H1 (cell line): ENCODE measurements around the gene GNAI2. TPM values are rescaled to one million over a fixed set of nuclear protein-coding genes. Genes with fewer than 3 reads are reported as not detected.

Experiments
- CTCF ChIA-PET: fragments of 300-600 bp; sonication (Branson Sonifier 250); formaldehyde crosslinking; loops from one replicate; lab custom pipeline; 2021; ENCODE audit not compliant: partially characterized antibody; lab: Charles Lee
- POLR2A ChIA-PET: fragments of 300-600 bp; sonication (Branson Sonifier 250); formaldehyde crosslinking; loops from one replicate; lab custom pipeline; 2021; ENCODE audit warnings: inconsistent platforms; ENCODE audit not compliant: partially characterized antibody; lab: Charles Lee
- DNase-seq, 2 experiments: peaks; one replicate each; pipeline versions ENCODE4 v3.0.0 to v3.0.0-alpha.2; 2010 to 2022; ENCODE audit warnings: low spot score in 2 of 2, low read depth in 1 of 2, mixed read lengths in 1 of 2
- FAIRE-seq: peaks from 2 replicates; lab custom pipeline; 2011; peaks lifted over from hg19 to GRCh38; lab: Jason Lieb, UNC
- H2AFZ ChIP-seq: 2 replicates; pipeline ENCODE4 v1.8.1; 2012; ENCODE audit warnings: low read length, inconsistent platforms
- H2AK5ac ChIP-seq: 2 replicates; pipeline ENCODE4 v1.6.1; 2013; ENCODE audit warnings: low read depth, low read length
- H2BK120ac ChIP-seq: replicated peaks from 2 replicates; pipeline ENCODE3; 2013; ENCODE audit warnings: low read depth, low read length, inconsistent platforms
- H2BK12ac ChIP-seq: 2 replicates; pipeline ENCODE4 v1.6.1; 2013; ENCODE audit warnings: low read depth, low read length
- H2BK15ac ChIP-seq: 2 replicates; pipeline ENCODE4 v1.6.1; 2013; ENCODE audit warnings: low read length
- H2BK20ac ChIP-seq: 2 replicates; pipeline ENCODE4 v1.6.1; 2013; ENCODE audit warnings: low read length
- H2BK5ac ChIP-seq: 2 replicates; pipeline ENCODE4 v1.6.1; 2013; ENCODE audit warnings: low read depth, low read length
- H3K14ac ChIP-seq: 2 replicates; pipeline ENCODE4 v1.6.1; 2013; ENCODE audit warnings: inconsistent platforms; ENCODE audit not compliant: insufficient read length
- H3K18ac ChIP-seq: 2 replicates; pipeline ENCODE4 v1.6.1; 2013; ENCODE audit warnings: low read length; ENCODE audit errors: extremely low read depth
- H3K23ac ChIP-seq: 2 replicates; pipeline ENCODE4 v1.6.1; 2013; ENCODE audit warnings: inconsistent platforms; ENCODE audit not compliant: insufficient read length
- H3K23me2 ChIP-seq: 2 replicates; pipeline ENCODE4 v1.6.1; 2013; ENCODE audit warnings: low read depth, low read length
- H3K27ac ChIP-seq: 2 replicates; pipeline ENCODE4 v1.6.1; 2011; ENCODE audit warnings: low read depth, low read length, inconsistent platforms
- H3K27me3 ChIP-seq, 4 experiments: replicated peaks in 1 of 4; 1 replicate in 1 of 4; 2 replicates in 3 of 4; pipeline versions ENCODE4 v1.6.1 to v1.8.1; 2011 to 2013; ENCODE audit warnings: low read length in 3 of 4, mild to moderate bottlenecking in 3 of 4, inconsistent platforms in 2 of 4, mixed read lengths in 2 of 4, moderate library complexity in 1 of 4; ENCODE audit not compliant: control insufficient read depth in 3 of 4, insufficient read depth in 3 of 4; ENCODE audit errors: extremely low read depth in 1 of 4
- H3K36me3 ChIP-seq, 4 experiments: 2 replicates each; pipeline versions ENCODE4 v1.6.1 to v1.8.1; 2011 to 2013; ENCODE audit warnings: mild to moderate bottlenecking in 4 of 4, low read length in 3 of 4, moderate library complexity in 2 of 4, control low read depth in 1 of 4, inconsistent platforms in 1 of 4; ENCODE audit not compliant: insufficient read depth in 4 of 4, control insufficient read depth in 2 of 4
- H3K4ac ChIP-seq: replicated peaks from 2 replicates; pipeline ENCODE3; 2013; ENCODE audit warnings: low read length, low read depth, mixed read lengths, inconsistent platforms; ENCODE audit not compliant: insufficient read length
- H3K4me1 ChIP-seq, 4 experiments: replicated peaks in 1 of 4; 1 replicate in 1 of 4; 2 replicates in 3 of 4; pipeline versions ENCODE4 v1.6.1 to v1.8.1; 2011 to 2013; ENCODE audit warnings: low read length in 3 of 4, inconsistent platforms in 2 of 4, mixed read lengths in 1 of 4; ENCODE audit not compliant: insufficient read depth in 4 of 4, control insufficient read depth in 3 of 4
- H3K4me2 ChIP-seq, 2 experiments: 2 replicates each; pipeline versions ENCODE4 v1.6.1 to v1.8.1; 2011 to 2013; ENCODE audit warnings: low read depth in 2 of 2, low read length in 2 of 2, control low read depth in 1 of 2, inconsistent platforms in 1 of 2, mild to moderate bottlenecking in 1 of 2; ENCODE audit not compliant: insufficient read depth in 1 of 2
- H3K4me3 ChIP-seq, 4 experiments: fragments of 200-600, 300-600 bp in 1 of 4; sonication (generic), shearing (Covaris generic), sonication (Bioruptor Twin) in 1 of 4; 2 replicates each; pipeline versions ENCODE4 v1.5.1 to v1.8.1; 2011 to 2016; ENCODE audit warnings: low read length in 4 of 4, low read depth in 3 of 4, control low read depth in 2 of 4, inconsistent platforms in 2 of 4, mild to moderate bottlenecking in 2 of 4, mixed read lengths in 1 of 4, moderate library complexity in 1 of 4; ENCODE audit not compliant: insufficient read depth in 2 of 4; ENCODE audit errors: extremely low read depth in 1 of 4
- H3K56ac ChIP-seq: replicated peaks from 2 replicates; pipeline ENCODE3; 2013; ENCODE audit warnings: low read depth, mild to moderate bottlenecking, mixed read lengths, low read length, inconsistent platforms; ENCODE audit not compliant: insufficient read length
- H3K79me1 ChIP-seq: 2 replicates; pipeline ENCODE4 v1.6.1; 2013; ENCODE audit warnings: low read depth, low read length, control low read depth
- H3K79me2 ChIP-seq, 2 experiments: 2 replicates each; pipeline versions ENCODE4 v1.6.1 to v1.8.1; 2012 to 2013; ENCODE audit warnings: low read length in 2 of 2, mild to moderate bottlenecking in 2 of 2, inconsistent platforms in 1 of 2; ENCODE audit not compliant: insufficient read depth in 2 of 2, control insufficient read depth in 1 of 2
- H3K9ac ChIP-seq, 4 experiments: replicated peaks in 1 of 4; 1 replicate in 1 of 4; 2 replicates in 3 of 4; pipeline versions ENCODE4 v1.6.1 to v1.8.1; 2011 to 2013; ENCODE audit warnings: low read depth in 3 of 4, low read length in 3 of 4, control low read depth in 2 of 4, mild to moderate bottlenecking in 2 of 4, moderate library complexity in 2 of 4, inconsistent platforms in 1 of 4; ENCODE audit errors: extremely low read depth in 1 of 4
- H3K9me3 ChIP-seq, 2 experiments: 2 replicates each; pipeline versions ENCODE4 v1.6.1 to v1.8.1; 2012 to 2013; ENCODE audit warnings: mild to moderate bottlenecking in 2 of 2, moderate library complexity in 2 of 2, control low read depth in 1 of 2, inconsistent platforms in 1 of 2, low read depth in 1 of 2, low read length in 1 of 2, mixed read lengths in 1 of 2; ENCODE audit not compliant: insufficient read depth in 2 of 2
- H4K20me1 ChIP-seq, 2 experiments: replicated peaks in 1 of 2; 2 replicates each; pipeline versions ENCODE3 to v1.8.1; 2011 to 2013; ENCODE audit warnings: inconsistent platforms in 2 of 2, low read length in 2 of 2, mild to moderate bottlenecking in 1 of 2; ENCODE audit not compliant: insufficient read depth in 2 of 2, control insufficient read depth in 1 of 2
- H4K5ac ChIP-seq: 2 replicates; pipeline ENCODE4 v1.6.1; 2013; ENCODE audit warnings: low read length, low read depth, mixed read lengths, inconsistent platforms; ENCODE audit not compliant: insufficient read length
- H4K8ac ChIP-seq: 2 replicates; pipeline ENCODE4 v1.8.0; 2013; ENCODE audit warnings: mild to moderate bottlenecking, moderate library complexity, low read length, inconsistent platforms; ENCODE audit not compliant: insufficient read depth; ENCODE audit errors: extremely low read depth
- H4K91ac ChIP-seq: replicated peaks from 2 replicates; pipeline ENCODE3; 2013; ENCODE audit warnings: low read length, mixed read lengths, inconsistent platforms; ENCODE audit not compliant: insufficient read length
- KDM5A ChIP-seq: fragments of 200-600 bp; IDR thresholded peaks from 2 replicates; pipeline ENCODE4 v1.7.1; 2012; ENCODE audit warnings: mild to moderate bottlenecking, low read length, inconsistent platforms, mixed read lengths
- TAF1 ChIP-seq: IDR thresholded peaks from 2 replicates; pipeline ENCODE4 v1.6.1; 2011; ENCODE audit warnings: mild to moderate bottlenecking, low read depth, low read length
- WGBS, 2 experiments: shearing (Covaris generic) in 1 of 2; methylation state at CpG; one replicate each; pipeline versions ENCODE4 v1.1.6 to v1.1.7; 2013 to 2015; ENCODE audit warnings: low lambda C conversion rate in 2 of 2, mixed read lengths in 2 of 2, inconsistent platforms in 1 of 2, low coverage in 1 of 2, missing lambda C conversion rate in 1 of 2; ENCODE audit not compliant: insufficient replicate concordance in 2 of 2, insufficient coverage in 1 of 2, insufficient read length in 1 of 2; ENCODE audit errors: extremely low coverage in 1 of 2, missing lambda C conversion rate in 1 of 2; 5-methylcytosine and 5-hydroxymethylcytosine counted together
- polyA plus RNA-seq, 7 experiments: library from polyadenylated mRNA; depleted of rRNA in 3 of 7; stranded (reverse) in 5 of 7; unstranded in 2 of 7; fragments of >200 nt in 5 of 7; fragments of 200-250 nt in 2 of 7; gene quantifications; 1 replicate in 5 of 7; 2 replicates in 1 of 7; 4 replicates in 1 of 7; pipeline versions ENCODE4 v1.2.1 to v1.2.3, GENCODE V29; 2011 to 2013; ENCODE audit warnings: missing spikeins in 2 of 7, mixed read lengths in 2 of 7
- total RNA-seq: library from RNA; stranded (reverse); fragmentation: NEBNext Ultra II Directional; extraction: Animal tissue kit (Norgen Biotek cat#: 25700); gene quantifications from 2 replicates; pipeline ENCODE4 v1.2.1, GENCODE V29; 2021

The GNAI2 gene
- total and polyA plus RNA-seq, 2 of the 8 experiments (the other 6 are each of a cell fraction or from before 2014, with no cell fraction given): 168 to 539 TPM

- H3K27me3 ChIP-seq: no peaks in the 10 kb centered on the region; a peak in 1 of 7 replicates
- H3K27ac ChIP-seq: 0 out of 2 replicates have a peak overlapping the region, but pooled peaks have one; percentile 22
- H3K23ac ChIP-seq: no peak overlapping the region
- H3K9ac ChIP-seq: peak overlapping the region in 2 of 4 experiments; percentile 31 to 45; a peak in 2 of 7 replicates
- H3K79me1 ChIP-seq: no peaks in the 10 kb centered on the region
- H3K23me2 ChIP-seq: peaks cover 5% of the 10 kb centered on the region; the same call in 1 of the 2 replicates
- peaks cover 0 to 2% of the 10 kb centered on the region in 2 experiments for H4K20me1 ChIP-seq
- ChIA-PET CTCF (interaction anchor here (1.1 to 1.7 kb wide), 12 partner anchors 16 to 1090 kb away, joined by 3 to 7 read pairs (median 3); partner anchors contain the start of gene TUSC2), POLR2A (interaction anchor here (1.1 to 11.3 kb wide), 7 partner anchors 10 to 61 kb away, joined by 3 to 149 read pairs (median 3); partner anchors contain the start of genes HYAL2 and SEMA3B)
- H2BK15ac ChIP-seq: no peak overlapping the region
- peak overlapping the region; percentile 27; the same call in 1 of the 2 replicates for H3K18ac ChIP-seq
- DNase-seq: no peak
- peak overlapping the region; percentile 7 for H4K91ac ChIP-seq
- H3K4ac ChIP-seq: no peak overlapping the region
- H2BK12ac ChIP-seq: peak overlapping the region; percentile 35; the same call in 1 of the 2 replicates
- H3K9me3 ChIP-seq: no peaks in the 10 kb centered on the region
- H2AFZ ChIP-seq: no peak overlapping the region
- no peak for FAIRE-seq
- no peaks in the 10 kb centered on the region for H3K79me2 ChIP-seq
- H3K4me3 ChIP-seq: peak overlapping the region in 3 of 4 experiments; percentile 14 to 52 (median 17); a peak in 5 of 8 replicates
- no peaks in the 10 kb centered on the region for H3K36me3 ChIP-seq
- peak overlapping the region; percentile 67 to 76 for H3K4me2 ChIP-seq
- no peak overlapping the region for H2BK120ac ChIP-seq
- 7% methylated on average over 12 of the region's 12 CpGs; no CpG with 5 or more reads in 1 of the 2 experiments for WGBS, 2 experiments
- no peak overlapping the region for H4K8ac ChIP-seq
- H3K14ac ChIP-seq: no peak overlapping the region
- no peak overlapping the region for H2AK5ac ChIP-seq
- peaks cover 0 to 26% (median 12%) of the 10 kb centered on the region in 4 experiments; a peak in 6 of 7 replicates for H3K4me1 ChIP-seq
- H2BK20ac ChIP-seq: no peak overlapping the region
- TF ChIP-seq KDM5A (no peak), TAF1 (peak; percentile 14; the same call in 1 of the 2 replicates)
- TF ChIP-seq, all 59 proteins: peak for 1
- Histone ChIP-seq H3K56ac (no peak overlapping the region), H2BK5ac (no peak overlapping the region), H4K5ac (no peak overlapping the region)
These were observed 63.6 kb downstream of the GNAI2 start for GRCh38 chr3:50299638-50299928.
